Uterus (tissue), 2 donors: ENCODE data around the gene PRDX6.

Experiments
- POLR2A ChIP-seq, 2 donors: fragments of 450-650 bp; IDR thresholded peaks; one replicate each; pipeline ENCODE4 v1.6.1; 2016; ENCODE audit warnings: antibody characterized with exemption in 2 of 2, mild to moderate bottlenecking in 1 of 2, moderate library complexity in 1 of 2
- TF ChIP-seq, protein P1 (sequence below), 4 experiments: fragments of 200-600 bp in 2 of 4; fragments of 450-650 bp in 2 of 4; sonication (generic) in 2 of 4; IDR thresholded peaks; one replicate each; pipeline ENCODE4 v1.5.1; 2016 to 2019; ENCODE audit warnings: antibody characterized with exemption in 4 of 4, mild to moderate bottlenecking in 2 of 4, moderate library complexity in 1 of 4

DNA sequence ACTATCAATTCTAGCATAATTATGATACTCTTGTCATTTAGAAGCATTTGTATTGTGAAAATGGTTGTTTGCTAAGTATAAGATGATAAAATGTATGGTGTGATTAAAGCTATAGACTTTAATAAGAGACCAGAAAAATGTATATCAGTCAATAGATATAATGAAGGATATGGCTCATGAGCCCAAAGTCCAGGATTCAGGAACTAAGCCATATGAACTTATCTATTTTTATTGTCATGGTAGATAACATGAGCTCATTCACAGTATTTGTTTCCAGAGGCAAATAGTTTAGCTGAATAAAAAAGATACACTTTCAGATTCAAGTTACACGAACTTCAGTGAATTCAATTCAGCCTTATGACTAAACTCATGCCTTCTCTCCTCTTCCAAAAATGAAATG lies 32.7 kb downstream of the PRDX6 start:
- no peak for TF ChIP-seq POLR2A (IDR thresholded peaks at IDR 0.05)
- TF ChIP-seq, protein P1, sequence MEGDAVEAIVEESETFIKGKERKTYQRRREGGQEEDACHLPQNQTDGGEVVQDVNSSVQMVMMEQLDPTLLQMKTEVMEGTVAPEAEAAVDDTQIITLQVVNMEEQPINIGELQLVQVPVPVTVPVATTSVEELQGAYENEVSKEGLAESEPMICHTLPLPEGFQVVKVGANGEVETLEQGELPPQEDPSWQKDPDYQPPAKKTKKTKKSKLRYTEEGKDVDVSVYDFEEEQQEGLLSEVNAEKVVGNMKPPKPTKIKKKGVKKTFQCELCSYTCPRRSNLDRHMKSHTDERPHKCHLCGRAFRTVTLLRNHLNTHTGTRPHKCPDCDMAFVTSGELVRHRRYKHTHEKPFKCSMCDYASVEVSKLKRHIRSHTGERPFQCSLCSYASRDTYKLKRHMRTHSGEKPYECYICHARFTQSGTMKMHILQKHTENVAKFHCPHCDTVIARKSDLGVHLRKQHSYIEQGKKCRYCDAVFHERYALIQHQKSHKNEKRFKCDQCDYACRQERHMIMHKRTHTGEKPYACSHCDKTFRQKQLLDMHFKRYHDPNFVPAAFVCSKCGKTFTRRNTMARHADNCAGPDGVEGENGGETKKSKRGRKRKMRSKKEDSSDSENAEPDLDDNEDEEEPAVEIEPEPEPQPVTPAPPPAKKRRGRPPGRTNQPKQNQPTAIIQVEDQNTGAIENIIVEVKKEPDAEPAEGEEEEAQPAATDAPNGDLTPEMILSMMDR (IDR thresholded peaks at IDR 0.05): no peak
